NCI-H128 (cell line): Measurements from ENCODE around the gene KRTAP27-1.

Source experiments
- DNase-seq: peaks from one replicate; lab custom pipeline; 2025; ENCODE audit not compliant: unreplicated experiment; lab: John Stamatoyannopoulos, UW

The KRTAP27-1 gene

GRCh38 chr21:30337276-30337744 is at the start of gene KRTAP27-1:
Gene KRTAP27-1, minus strand, starts transcription at chr21:30337694. Its CDS starts 26 bp downstream, at chr21:30337668.
- DNase-seq = no peak

GRCh38 chr21:30382201-30382600 is 44.7 kb upstream of the KRTAP27-1 start:
- no peak for DNase-seq

GRCh38 chr21:30372139-30372770 is 34.8 kb upstream of the KRTAP27-1 start, which contains the start of gene KRTAP13-2:
Gene KRTAP13-2, minus strand, starts transcription at chr21:30372271. Its CDS starts 58 bp downstream, at chr21:30372213.
- no peak for DNase-seq

- no peak for DNase-seq
Measured at GRCh38 chr21:30355906-30356305, 18.4 kb upstream of the KRTAP27-1 start.

GRCh38 chr21:30354308-30355005 is 17.0 kb upstream of the KRTAP27-1 start:
- DNase-seq = no peak

GRCh38 chr21:30351534-30351933 is 14.0 kb upstream of the KRTAP27-1 start:
- DNase-seq = no peak

- no peak for DNase-seq
Measured at GRCh38 chr21:30349572-30349971, 12.1 kb upstream of the KRTAP27-1 start.

- DNase-seq = no peak
Measured at GRCh38 chr21:30348506-30348905, 11.0 kb upstream of the KRTAP27-1 start, which contains the start of gene KRTAP23-1. Gene KRTAP23-1, minus strand, starts transcription at chr21:30348606. Its CDS starts 0 bp downstream, at chr21:30348606.

GRCh38 chr21:30345014-30345413 is 7.5 kb upstream of the KRTAP27-1 start:
- no peak for DNase-seq

- DNase-seq = no peak
Measured at GRCh38 chr21:30340714-30341573, 3.5 kb upstream of the KRTAP27-1 start.

GRCh38 chr21:30338717-30339116 is 1.2 kb upstream of the KRTAP27-1 start:
- DNase-seq = no peak

- no peak for DNase-seq
Measured at GRCh38 chr21:30337772-30338171, 278 bp upstream of the KRTAP27-1 start.

- DNase-seq = no peak
Measured at GRCh38 chr21:30336596-30336995, 898 bp downstream of the KRTAP27-1 start.

- no peak for DNase-seq
Measured at GRCh38 chr21:30333736-30334135, 3.8 kb downstream of the KRTAP27-1 start.

GRCh38 chr21:30332681-30333080 is 4.8 kb downstream of the KRTAP27-1 start:
- no peak for DNase-seq

GRCh38 chr21:30329203-30329875 is 8.2 kb downstream of the KRTAP27-1 start:
- no peak for DNase-seq

GRCh38 chr21:30326390-30326789 is 11.1 kb downstream of the KRTAP27-1 start:
- DNase-seq = no peak

- no peak for DNase-seq
Measured at GRCh38 chr21:30320215-30320614, 17.3 kb downstream of the KRTAP27-1 start, which contains the start of gene KRTAP26-1. Gene KRTAP26-1, minus strand, starts transcription at chr21:30320315. Its CDS starts 280 bp downstream, at chr21:30320035.

- DNase-seq = no peak
Measured at GRCh38 chr21:30315701-30316100, 21.8 kb downstream of the KRTAP27-1 start.

GRCh38 chr21:30306884-30307283 is 30.6 kb downstream of the KRTAP27-1 start:
- no peak for DNase-seq

GRCh38 chr21:30305136-30305535 is 32.4 kb downstream of the KRTAP27-1 start:
- DNase-seq = no peak
